ENCODE measurements around the gene EYS. TPM values are rescaled to one million over a fixed set of nuclear protein-coding genes. Genes with fewer than 3 reads are reported as not detected.

The EYS gene
- total RNA-seq, 1 donor from 2014 or later = not detected

GRCh38 chr6:65299236-65299635 lies 407.8 kb downstream of the EYS start:
- no peaks in the 10 kb centered on the region for H3K9me3 Mint-ChIP-seq (ENCODE audit: unreplicated experiment)
- no peak for TF ChIP-seq CTCF (IDR thresholded peaks at IDR 0.05; ENCODE audit: unreplicated experiment)
- DNase-seq (ENCODE audit: low spot score) = no peak
- no peaks in the 10 kb centered on the region for H3K4me1 Mint-ChIP-seq (ENCODE audit: unreplicated experiment)
- no peaks in the 10 kb centered on the region for H3K36me3 Mint-ChIP-seq (ENCODE audit: low read depth, unreplicated experiment)
- H3K27ac Mint-ChIP-seq (ENCODE audit: unreplicated experiment) = no peak overlapping the region
- no peaks in the 10 kb centered on the region for H3K27me3 Mint-ChIP-seq (ENCODE audit: unreplicated experiment)
- H3K4me3 Mint-ChIP-seq (ENCODE audit: unreplicated experiment) = no peak overlapping the region

DNA sequence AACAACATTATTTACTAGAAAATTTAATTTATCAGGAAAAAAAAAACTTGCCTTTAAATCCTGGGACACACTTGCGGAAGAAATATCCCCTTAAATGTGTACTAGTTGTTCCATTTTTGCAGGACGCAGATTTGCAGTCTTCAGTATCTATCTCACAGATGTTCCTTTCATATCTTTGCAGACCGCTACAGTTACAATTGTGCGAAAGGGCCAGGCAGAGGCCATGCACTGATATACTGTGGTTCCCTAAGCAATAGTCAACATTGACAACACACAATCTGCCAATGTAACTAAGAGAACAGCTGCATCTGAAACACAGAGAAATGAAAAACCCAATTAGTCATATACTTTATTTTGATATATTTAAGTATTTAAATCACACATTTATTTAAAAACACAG lies 411.2 kb downstream of the EYS start:
- H3K36me3 Mint-ChIP-seq (ENCODE audit: low read depth, unreplicated experiment) = no peaks in the 10 kb centered on the region
- H3K27me3 Mint-ChIP-seq (ENCODE audit: unreplicated experiment) = no peaks in the 10 kb centered on the region
- TF ChIP-seq CTCF (IDR thresholded peaks at IDR 0.05; ENCODE audit: unreplicated experiment) = no peak
- DNase-seq (ENCODE audit: low spot score) = no peak
- no peaks in the 10 kb centered on the region for H3K4me1 Mint-ChIP-seq (ENCODE audit: unreplicated experiment)
- no peak overlapping the region for H3K4me3 Mint-ChIP-seq (ENCODE audit: unreplicated experiment)
- H3K27ac Mint-ChIP-seq (ENCODE audit: unreplicated experiment) = no peak overlapping the region
- H3K9me3 Mint-ChIP-seq (ENCODE audit: unreplicated experiment) = no peaks in the 10 kb centered on the region

DNA sequence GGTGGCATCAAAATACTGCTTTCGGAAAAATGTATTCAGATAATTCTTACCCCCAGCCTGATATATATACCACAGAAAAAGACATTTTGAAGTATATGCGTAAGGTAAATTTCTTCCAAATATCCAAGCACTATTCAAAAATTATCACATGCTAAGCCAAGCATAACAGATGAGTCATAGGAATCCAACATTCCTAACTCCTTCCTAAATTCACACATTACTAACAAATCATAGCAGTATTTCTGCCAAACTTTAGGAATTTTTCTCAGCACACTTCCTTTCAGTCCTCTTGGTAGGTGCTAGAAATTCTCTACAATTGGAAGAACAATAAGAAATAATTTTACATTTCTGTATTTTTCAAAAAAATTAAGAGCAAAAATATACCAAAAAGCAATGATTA lies 417.5 kb downstream of the EYS start:
- Mint-ChIP-seq H3K9me3 (ENCODE audit: unreplicated experiment) (no peaks in the 10 kb centered on the region), H3K36me3 (ENCODE audit: low read depth, unreplicated experiment) (no peaks in the 10 kb centered on the region), H3K27me3 (ENCODE audit: unreplicated experiment) (no peaks in the 10 kb centered on the region), H3K4me3 (ENCODE audit: unreplicated experiment) (no peak overlapping the region), H3K4me1 (ENCODE audit: unreplicated experiment) (no peaks in the 10 kb centered on the region), H3K27ac (ENCODE audit: unreplicated experiment) (no peak overlapping the region)
- TF ChIP-seq CTCF (IDR thresholded peaks at IDR 0.05; ENCODE audit: unreplicated experiment) = no peak
- no peak for DNase-seq (ENCODE audit: low spot score)

- Mint-ChIP-seq H3K9me3 (ENCODE audit: unreplicated experiment) (no peaks in the 10 kb centered on the region), H3K4me1 (ENCODE audit: unreplicated experiment) (no peaks in the 10 kb centered on the region), H3K4me3 (ENCODE audit: unreplicated experiment) (no peak overlapping the region), H3K27me3 (ENCODE audit: unreplicated experiment) (no peaks in the 10 kb centered on the region), H3K36me3 (ENCODE audit: low read depth, unreplicated experiment) (no peaks in the 10 kb centered on the region), H3K27ac (ENCODE audit: unreplicated experiment) (no peak overlapping the region)
- no peak for TF ChIP-seq CTCF (IDR thresholded peaks at IDR 0.05; ENCODE audit: unreplicated experiment)
- DNase-seq (ENCODE audit: low spot score) = no peak
Observed at GRCh38 chr6:65285275-65285674, 421.8 kb downstream of the EYS start.

DNA sequence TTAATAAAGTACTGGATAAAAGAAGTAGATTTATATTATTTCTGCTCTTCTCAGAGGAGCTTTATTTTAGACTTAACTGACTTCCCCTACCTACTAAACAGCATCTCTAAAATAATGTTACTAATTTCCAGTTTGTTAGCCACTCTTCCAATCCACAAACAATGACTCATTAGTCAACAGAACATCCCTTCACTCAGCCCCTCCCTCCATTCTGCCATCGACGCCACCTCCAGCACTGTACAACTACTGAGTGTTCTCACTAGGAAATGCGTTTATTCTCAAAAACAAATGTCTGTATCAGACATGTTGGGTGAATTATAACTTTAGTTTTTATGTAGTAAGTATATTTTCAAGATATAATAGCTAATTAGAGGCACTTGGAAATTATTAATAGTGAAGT lies 427.0 kb downstream of the EYS start:
- DNase-seq (ENCODE audit: low spot score) = no peak
- no peak overlapping the region for H3K27ac Mint-ChIP-seq (ENCODE audit: unreplicated experiment)
- H3K27me3 Mint-ChIP-seq (ENCODE audit: unreplicated experiment) = peaks cover 1% of the 10 kb centered on the region
- no peak for TF ChIP-seq CTCF (IDR thresholded peaks at IDR 0.05; ENCODE audit: unreplicated experiment)
- no peaks in the 10 kb centered on the region for H3K9me3 Mint-ChIP-seq (ENCODE audit: unreplicated experiment)
- no peak overlapping the region for H3K4me3 Mint-ChIP-seq (ENCODE audit: unreplicated experiment)
- no peaks in the 10 kb centered on the region for H3K36me3 Mint-ChIP-seq (ENCODE audit: low read depth, unreplicated experiment)
- no peaks in the 10 kb centered on the region for H3K4me1 Mint-ChIP-seq (ENCODE audit: unreplicated experiment)

Measured in endothelial cell (in vitro differentiated cells).